GM12878 (cell line): ENCODE measurements around the gene TCF7L1. TPM values are rescaled to one million over a fixed set of nuclear protein-coding genes. Genes with fewer than 3 reads are reported as not detected.

Experiments
- ATAC-seq: fragments of 200-7000 bp; cut with Tn5 transposase; 3 replicates; pipeline ENCODE4 v1.9.1; 2020; ENCODE audit warnings: mild to moderate bottlenecking, moderate library complexity
- BruUV-seq: library from RNA; stranded (reverse); fragments of 400-500 nt; replicated peaks from 2 replicates; lab custom pipeline; 2021; lab: Mats Ljungman, UMichigan
- CTCF ChIA-PET: fragments of 300-600 bp; sonication (Branson Sonifier 250); formaldehyde crosslinking; extraction: SDS; loops from one replicate; lab custom pipeline; 2021; ENCODE audit warnings: inconsistent platforms; lab: Yijun Ruan, JAX
- POLR2A ChIA-PET: fragments of 350-600 bp; formaldehyde crosslinking; extraction: SDS; loops from one replicate; lab custom pipeline; 2021; ENCODE audit warnings: inconsistent platforms; lab: Charles Lee
- RAD21 ChIA-PET: fragments of 300-600 bp; sonication (Branson Sonifier 250); formaldehyde crosslinking; loops from one replicate; lab custom pipeline; 2023; ENCODE audit warnings: antibody characterized with exemption; ENCODE audit not compliant: unreplicated experiment; lab: Charles Lee
- SMC1A ChIA-PET: fragments of 300-600 bp; sonication (Branson Sonifier 250); formaldehyde crosslinking; loops from one replicate; lab custom pipeline; 2023; ENCODE audit not compliant: unreplicated experiment, uncharacterized antibody; lab: Charles Lee
- DNase-seq: peaks from one replicate; pipeline ENCODE4 v3.0.0-alpha.2; 2011; ENCODE audit warnings: low read depth, low spot score
- FAIRE-seq: peaks from 3 replicates; lab custom pipeline; 2011; peaks lifted over from hg19 to GRCh38; lab: Jason Lieb, UNC
- H2AFZ ChIP-seq: 2 replicates; pipeline ENCODE4 v1.6.0; 2011; ENCODE audit warnings: low read depth, low read length, control low read depth; ENCODE audit not compliant: control insufficient read depth
- H3K27ac ChIP-seq: 2 replicates; pipeline ENCODE4 v1.5.1; 2011; ENCODE audit warnings: control low read depth; ENCODE audit not compliant: control insufficient read depth, insufficient read depth
- H3K27me3 ChIP-seq, 2 experiments: replicated peaks in 1 of 2; 2 replicates each; pipeline versions ENCODE4 v1.6.0 to v1.6.1; 2011; ENCODE audit warnings: low read length in 1 of 2; ENCODE audit not compliant: control insufficient read depth in 2 of 2, insufficient read depth in 2 of 2
- H3K36me3 ChIP-seq, 2 experiments: 2 replicates each; pipeline ENCODE4 v1.5.1; 2011; ENCODE audit warnings: low read length in 1 of 2; ENCODE audit not compliant: control insufficient read depth in 2 of 2, insufficient read depth in 2 of 2
- H3K4me1 ChIP-seq: 2 replicates; pipeline ENCODE4 v1.6.1; 2011; ENCODE audit warnings: mild to moderate bottlenecking, low read length, moderate library complexity, mixed read lengths; ENCODE audit not compliant: control insufficient read depth, insufficient read depth
- H3K4me2 ChIP-seq: 2 replicates; pipeline ENCODE4 v1.6.0; 2011; ENCODE audit warnings: control low read depth; ENCODE audit not compliant: control insufficient read depth, insufficient read depth
- H3K4me3 ChIP-seq: fragments of 200-600 bp; sonication (generic); 2 replicates; pipeline ENCODE4 v1.5.1; 2016
- H3K79me2 ChIP-seq: 2 replicates; pipeline ENCODE4 v1.6.0; 2011; ENCODE audit warnings: low read length; ENCODE audit not compliant: control insufficient read depth, insufficient read depth
- H3K9ac ChIP-seq: 2 replicates; pipeline ENCODE4 v1.8.0; 2011; ENCODE audit warnings: low read length, control low read depth, mixed read lengths; ENCODE audit not compliant: control insufficient read depth, insufficient read depth
- H3K9me3 ChIP-seq: replicated peaks from 3 replicates; pipeline ENCODE4 v1.5.1; 2011; ENCODE audit warnings: mild to moderate bottlenecking, low read length; ENCODE audit not compliant: control insufficient read depth, insufficient read depth
- H4K20me1 ChIP-seq: 2 replicates; pipeline ENCODE4 v1.6.0; 2011; ENCODE audit not compliant: control insufficient read depth, insufficient read depth
- JUND ChIP-seq: IDR thresholded peaks from 2 replicates; pipeline ENCODE4 v1.6.1; 2012; ENCODE audit warnings: low read depth, mild to moderate bottlenecking, low read length, improper control_type of control experiment, moderate library complexity
- LARP7 ChIP-seq: fragments of 450-650 bp; IDR thresholded peaks from 2 replicates; pipeline ENCODE4 v1.6.1; 2017; ENCODE audit warnings: mild to moderate bottlenecking
- RCOR1 ChIP-seq: conservative IDR thresholded peaks from 2 replicates; pipeline ENCODE4 v1.6.1; 2012; ENCODE audit warnings: low read depth, low read length, improper control_type of control experiment
- REST ChIP-seq: IDR thresholded peaks from 2 replicates; pipeline ENCODE4 v1.6.1; 2012; ENCODE audit warnings: mild to moderate bottlenecking, low read depth, low read length
- TAF1 ChIP-seq: IDR thresholded peaks from 2 replicates; pipeline ENCODE4 v1.6.1; 2011; ENCODE audit warnings: mild to moderate bottlenecking, low read depth, low read length, borderline replicate concordance
- TBL1XR1 ChIP-seq: IDR thresholded peaks from 2 replicates; pipeline ENCODE4 v1.6.1; 2012; ENCODE audit warnings: low read depth, low read length, improper control_type of control experiment
- ZBTB4 ChIP-seq: fragments of 450-650 bp; formaldehyde crosslinking; IDR thresholded peaks from 2 replicates; pipeline ENCODE4 v1.4.0; 2022; ENCODE audit warnings: mild to moderate bottlenecking, moderate library complexity
- WGBS: methylation state at CpG from one replicate; pipeline ENCODE4 v1.1.6; 2016; ENCODE audit warnings: low lambda C conversion rate; ENCODE audit not compliant: insufficient replicate concordance, insufficient coverage; ENCODE audit errors: missing lambda C conversion rate; 5-methylcytosine and 5-hydroxymethylcytosine counted together
- in situ Hi-C: fragments of 300-500 bp; cut with MboI; formaldehyde crosslinking; loops from 9 replicates; pipeline ENCODE4 v1.14.3; 2018; ENCODE audit warnings: mixed read lengths
- intact Hi-C: fragments of 100-400 bp; cut with micrococcal nuclease; formaldehyde crosslinking; loops from one replicate; pipeline ENCODE4 v1.14.2; 2022; ENCODE audit not compliant: unreplicated experiment
- polyA plus RNA-seq, 11 experiments: library from polyadenylated mRNA; depleted of rRNA in 4 of 11; unstranded in 6 of 11; stranded (reverse) in 5 of 11; fragments of >200 nt; fragmentation: Nextera tagmentation in 4 of 11; fragmentation: Illumina TruSeq in 1 of 11; extraction: Ambion mirVana in 4 of 11; extraction: Trizol in 1 of 11; gene quantifications; 1 replicate in 1 of 11; 2 replicates in 10 of 11; pipeline versions ENCODE4 v1.2.1 to v1.2.3, GENCODE V29; 2011 to 2016; ENCODE audit warnings: inconsistent platforms in 2 of 11, missing spikeins in 2 of 11, low read depth in 1 of 11
- total RNA-seq, 4 experiments: library from RNA; depleted of rRNA in 3 of 4; stranded (reverse); fragments of >200 nt in 3 of 4; fragmentation: Illumina TruSeq in 1 of 4; extraction: Trizol in 1 of 4; gene quantifications; 2 replicates each; pipeline versions ENCODE4 v1.2.1 to v1.2.3, GENCODE V29; 2013 to 2021

Gene TCF7L1
- total and polyA plus RNA-seq, 10 of the 15 experiments (the other 5 are each of a cell fraction or from before 2014, with no cell fraction given) = 0.03 to 0.11 (median 0.10) TPM; not detected in 7

- ChIA-PET RAD21 (no interaction called here), CTCF (no interaction called here), POLR2A (no interaction called here), SMC1A (no interaction called here)
- peaks cover 6 to 14% of the 10 kb centered on the region in 2 experiments for H3K27me3 ChIP-seq
- H3K79me2 ChIP-seq = no peaks in the 10 kb centered on the region
- no peak overlapping the region for H3K4me2 ChIP-seq
- H4K20me1 ChIP-seq = no peaks in the 10 kb centered on the region
- H3K4me3 ChIP-seq = no peak overlapping the region
- H2AFZ ChIP-seq = no peak overlapping the region
- DNase-seq = no peak
- no peak overlapping the region for H3K9ac ChIP-seq
- TF ChIP-seq RCOR1 (no peak), REST (no peak), ZBTB4 (no peak), TAF1 (no peak), TBL1XR1 (no peak), LARP7 (no peak), JUND (no peak)
- in situ Hi-C loops (no loop called here), intact Hi-C loops (no loop called here)
- 19% methylated on average over 1 of the region's 1 CpG for WGBS
- no peaks in the 10 kb centered on the region for H3K36me3 ChIP-seq
- H3K27ac ChIP-seq = no peak overlapping the region
- no peaks in the 10 kb centered on the region for H3K4me1 ChIP-seq
- BruUV-seq = no TSS peak
- H3K9me3 ChIP-seq = no peaks in the 10 kb centered on the region
- no peak for ATAC-seq
- FAIRE-seq = no peak
These were observed 4.0 kb downstream of the TCF7L1 start for GRCh38 chr2:85137156-85137555.
